Measurements from ENCODE around the gene ANKRD2.

DNA sequence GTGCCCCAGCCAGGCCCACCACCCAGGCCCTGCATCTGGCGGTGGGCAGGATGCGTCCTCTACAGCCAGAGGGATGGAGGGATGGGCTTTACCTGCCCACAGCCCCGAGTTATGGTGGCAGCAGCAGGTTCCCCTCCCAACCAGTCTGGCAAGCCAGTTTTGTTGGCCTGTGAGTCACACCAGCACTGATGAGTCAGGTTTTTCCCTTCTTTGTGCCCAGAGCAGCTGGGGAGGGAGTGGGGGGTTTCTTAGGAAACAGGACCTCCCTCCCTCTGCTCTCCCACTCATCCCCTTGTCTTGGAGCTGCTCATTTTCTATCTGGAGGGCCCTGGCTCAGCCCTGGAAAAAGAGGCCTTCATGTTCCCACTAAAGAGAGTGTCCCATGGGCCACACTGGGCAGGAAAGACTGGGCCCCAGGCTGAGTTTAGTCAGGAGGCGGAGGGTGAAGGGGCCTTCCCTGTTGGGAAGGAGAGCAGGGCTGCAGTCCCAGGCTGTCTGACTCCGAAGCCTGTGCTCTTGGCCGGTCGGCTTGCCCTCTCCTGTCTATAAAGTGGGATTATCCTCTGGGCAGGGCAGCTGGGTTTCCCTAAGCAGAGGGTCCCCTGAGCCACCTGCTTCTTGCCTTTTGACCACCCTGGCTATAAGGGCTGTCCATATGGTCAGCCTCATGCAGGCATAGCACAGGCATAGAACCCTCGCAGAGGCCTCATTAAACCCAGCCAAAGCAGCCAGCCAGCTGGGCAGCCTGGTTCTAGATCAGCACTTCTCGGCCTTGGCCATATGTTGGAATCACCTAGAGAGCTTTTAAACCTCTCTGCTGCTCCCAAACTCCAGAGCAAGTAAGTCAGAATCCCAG, 30.2 kb upstream of the ANKRD2 start:
- TF ChIP-seq, protein P1, sequence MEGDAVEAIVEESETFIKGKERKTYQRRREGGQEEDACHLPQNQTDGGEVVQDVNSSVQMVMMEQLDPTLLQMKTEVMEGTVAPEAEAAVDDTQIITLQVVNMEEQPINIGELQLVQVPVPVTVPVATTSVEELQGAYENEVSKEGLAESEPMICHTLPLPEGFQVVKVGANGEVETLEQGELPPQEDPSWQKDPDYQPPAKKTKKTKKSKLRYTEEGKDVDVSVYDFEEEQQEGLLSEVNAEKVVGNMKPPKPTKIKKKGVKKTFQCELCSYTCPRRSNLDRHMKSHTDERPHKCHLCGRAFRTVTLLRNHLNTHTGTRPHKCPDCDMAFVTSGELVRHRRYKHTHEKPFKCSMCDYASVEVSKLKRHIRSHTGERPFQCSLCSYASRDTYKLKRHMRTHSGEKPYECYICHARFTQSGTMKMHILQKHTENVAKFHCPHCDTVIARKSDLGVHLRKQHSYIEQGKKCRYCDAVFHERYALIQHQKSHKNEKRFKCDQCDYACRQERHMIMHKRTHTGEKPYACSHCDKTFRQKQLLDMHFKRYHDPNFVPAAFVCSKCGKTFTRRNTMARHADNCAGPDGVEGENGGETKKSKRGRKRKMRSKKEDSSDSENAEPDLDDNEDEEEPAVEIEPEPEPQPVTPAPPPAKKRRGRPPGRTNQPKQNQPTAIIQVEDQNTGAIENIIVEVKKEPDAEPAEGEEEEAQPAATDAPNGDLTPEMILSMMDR (IDR thresholded peaks at IDR 0.05), result no peak
- no peak for TF ChIP-seq POLR2A (IDR thresholded peaks at IDR 0.05)
